Liver (tissue), 9 donors: ENCODE data around the gene SLC25A25. TPM values are rescaled to one million over a fixed set of nuclear protein-coding genes. Genes with fewer than 3 reads are reported as not detected.

Experiments
- DNase-seq: peaks from one replicate; pipeline ENCODE4 v3.0.0-alpha.2; 2017; ENCODE audit warnings: low spot score
- H3K27ac ChIP-seq, 2 donors: one replicate each; pipeline ENCODE4 v1.7.0; 2013; ENCODE audit warnings: inconsistent platforms in 2 of 2, low read length in 2 of 2, control low read depth in 1 of 2, low read depth in 1 of 2, mild to moderate bottlenecking in 1 of 2
- H3K27me3 ChIP-seq, 4 donors: one replicate each; pipeline versions ENCODE4 v1.6.1 to v1.7.0; 2013; ENCODE audit warnings: low read length in 3 of 4, inconsistent platforms in 1 of 4, mild to moderate bottlenecking in 1 of 4, moderate library complexity in 1 of 4; ENCODE audit not compliant: control insufficient read depth in 4 of 4, insufficient read depth in 4 of 4
- H3K36me3 ChIP-seq, 4 donors: one replicate each; pipeline versions ENCODE4 v1.6.1 to v1.7.0; 2013; ENCODE audit warnings: low read length in 3 of 4, mild to moderate bottlenecking in 3 of 4, low read depth in 1 of 4, moderate library complexity in 1 of 4; ENCODE audit not compliant: control insufficient read depth in 4 of 4, insufficient read depth in 3 of 4
- H3K4me1 ChIP-seq, 4 donors: one replicate each; pipeline versions ENCODE4 v1.6.1 to v1.7.0; 2013; ENCODE audit warnings: low read length in 3 of 4, mild to moderate bottlenecking in 3 of 4, moderate library complexity in 1 of 4; ENCODE audit not compliant: control insufficient read depth in 4 of 4, insufficient read depth in 4 of 4
- H3K4me3 ChIP-seq, 3 donors: one replicate each; pipeline versions ENCODE4 v1.6.1 to v1.7.0; 2013; ENCODE audit warnings: low read length in 3 of 3, control low read depth in 1 of 3, low read depth in 1 of 3, mild to moderate bottlenecking in 1 of 3
- H3K9ac ChIP-seq, 2 donors: one replicate each; pipeline ENCODE4 v1.7.0; 2013; ENCODE audit warnings: low read length in 2 of 2, mild to moderate bottlenecking in 2 of 2, moderate library complexity in 2 of 2, control low read depth in 1 of 2, low read depth in 1 of 2
- H3K9me3 ChIP-seq, 4 donors: one replicate each; pipeline versions ENCODE4 v1.6.1 to v1.7.0; 2013; ENCODE audit warnings: low read length in 3 of 4; ENCODE audit not compliant: control insufficient read depth in 4 of 4
- EGR1 ChIP-seq, 2 donors: IDR thresholded peaks; 2 replicates each; pipeline ENCODE4 v1.6.1; 2016 to 2018; ENCODE audit warnings: antibody characterized with exemption in 2 of 2, low read depth in 2 of 2
- FOXA2 ChIP-seq: IDR thresholded peaks from 2 replicates; pipeline ENCODE4 v1.6.1; 2016; ENCODE audit warnings: antibody characterized with exemption
- HNF4A ChIP-seq, 2 donors: conservative IDR thresholded peaks; 2 replicates each; pipeline ENCODE4 v1.6.1; 2016; ENCODE audit warnings: antibody characterized with exemption in 2 of 2, mild to moderate bottlenecking in 2 of 2
- RXRA ChIP-seq, 2 donors: IDR thresholded peaks; 2 replicates each; pipeline ENCODE4 v1.6.1; 2017 to 2018; ENCODE audit warnings: antibody characterized with exemption in 2 of 2, mild to moderate bottlenecking in 1 of 2
- SP1 ChIP-seq: IDR thresholded peaks from 2 replicates; pipeline ENCODE4 v1.6.1; 2018; ENCODE audit warnings: antibody characterized with exemption, mild to moderate bottlenecking
- YY1 ChIP-seq: IDR thresholded peaks from 2 replicates; pipeline ENCODE4 v1.6.1; 2016; ENCODE audit warnings: antibody characterized with exemption, mild to moderate bottlenecking
- WGBS: extraction: QIAGEN DNeasy Blood & Tissue Kit; methylation state at CpG from one replicate; pipeline ENCODE4 v1.1.7; 2013; 5-methylcytosine and 5-hydroxymethylcytosine counted together
- polyA plus RNA-seq, 2 donors: library from polyadenylated mRNA; stranded (reverse) in 1 of 2; unstranded in 1 of 2; fragments of 200-250 nt in 1 of 2; fragments of >200 nt in 1 of 2; fragmentation: Nextera tagmentation in 1 of 2; extraction: Ambion mirVana in 1 of 2; gene quantifications; one replicate each; pipeline versions ENCODE4 v1.2.1 to v1.2.3, GENCODE V29; 2013 to 2015
- total RNA-seq, 2 donors: library from RNA; depleted of rRNA; stranded (reverse); fragments of >200 nt; gene quantifications; one replicate each; pipeline ENCODE4 v1.2.3, GENCODE V29; 2014
- TF ChIP-seq, protein P1 (sequence below): IDR thresholded peaks from 2 replicates; pipeline ENCODE4 v1.6.1; 2016; ENCODE audit warnings: antibody characterized with exemption
- TF ChIP-seq, protein P2 (sequence below): IDR thresholded peaks from 2 replicates; pipeline ENCODE4 v1.6.1; 2016; ENCODE audit warnings: antibody characterized with exemption
- TF ChIP-seq, protein P3 (sequence below): fragments of 150-350 bp; IDR thresholded peaks from 2 replicates; pipeline ENCODE4 v1.5.1; 2017; ENCODE audit warnings: improper control_type of control experiment, low read depth, low read length; ENCODE audit not compliant: missing input control
- donor health status: healthy.
- donor health status: healthy.
- donor health status: healthy.
- donor health status: healthy.
- donor health status: healthy.

The SLC25A25 gene
- total and polyA plus RNA-seq, 4 donors, result 21.7 to 74.6 (median 39.3) TPM

DNA sequence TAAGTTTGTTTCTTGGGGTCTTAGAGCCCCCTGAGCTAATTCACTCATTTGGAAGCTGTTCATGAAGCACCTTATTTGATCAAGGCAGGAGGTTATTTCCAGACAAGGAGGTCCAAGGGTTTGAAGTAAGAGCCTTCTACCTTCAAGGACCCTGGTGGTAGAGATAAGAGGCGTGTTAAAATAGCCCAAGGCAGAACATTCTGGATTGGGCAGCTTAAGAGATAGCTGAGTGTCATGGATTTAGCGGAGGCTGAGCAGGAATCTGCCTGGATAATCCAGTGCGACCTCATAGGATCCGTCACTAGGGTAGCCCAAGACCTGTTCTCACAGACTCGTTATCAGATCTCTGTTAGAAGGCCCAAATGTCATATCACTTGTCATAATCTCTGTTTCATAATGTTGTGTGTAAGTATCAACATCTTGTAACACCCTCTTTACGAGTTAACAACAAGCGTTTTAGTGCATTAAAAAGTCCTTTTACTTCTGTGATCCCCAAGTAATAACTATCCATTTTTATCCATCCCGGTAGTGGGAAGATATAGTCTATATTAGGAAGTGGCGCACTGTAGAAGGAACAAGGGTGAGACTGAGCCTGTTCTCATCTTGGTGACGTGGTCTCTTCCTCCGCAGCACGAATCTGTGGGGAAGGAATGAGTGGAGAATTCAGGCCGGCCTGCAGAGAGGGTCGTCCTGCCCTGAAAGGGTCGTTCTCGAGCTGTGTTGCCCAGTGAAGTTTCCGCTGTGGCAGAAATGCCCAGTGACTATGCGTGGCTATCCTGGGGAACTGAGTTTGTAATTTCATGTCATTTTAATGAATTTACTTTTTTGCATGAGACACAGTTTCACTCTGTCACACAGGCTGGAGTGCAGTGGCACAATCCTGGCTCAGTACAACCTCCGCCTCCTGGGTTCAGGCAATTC lies 28.8 kb downstream of the SLC25A25 start:
- H3K4me1 ChIP-seq, result peaks cover 9 to 53% (median 40%) of the 10 kb centered on the region in 4 donors
- 89% methylated on average over 19 of the region's 19 CpGs for WGBS
- H3K27ac ChIP-seq, result peak overlapping the region; percentile 91 to 94
- no peak for DNase-seq
- no peaks in the 10 kb centered on the region for H3K27me3 ChIP-seq
- no peaks in the 10 kb centered on the region for H3K9me3 ChIP-seq
- peak overlapping the region in 1 of 2 donors; percentile 17 for H3K9ac ChIP-seq
- no peak overlapping the region for H3K4me3 ChIP-seq
- H3K36me3 ChIP-seq, result peaks cover 0 to 9% (median 0%) of the 10 kb centered on the region in 4 donors
- TF ChIP-seq YY1 (no peak), HNF4A (conservative IDR thresholded peaks at IDR 0.05) (no peak), EGR1 (IDR thresholded peaks at IDR 0.05; ENCODE audit: low read depth in 2 of 2) (no peak), SP1 (no peak), RXRA (IDR thresholded peaks at IDR 0.05) (no peak), FOXA2 (no peak)
- TF ChIP-seq, protein P1, sequence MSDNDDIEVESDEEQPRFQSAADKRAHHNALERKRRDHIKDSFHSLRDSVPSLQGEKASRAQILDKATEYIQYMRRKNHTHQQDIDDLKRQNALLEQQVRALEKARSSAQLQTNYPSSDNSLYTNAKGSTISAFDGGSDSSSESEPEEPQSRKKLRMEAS, result no peak
- TF ChIP-seq, protein P2, sequence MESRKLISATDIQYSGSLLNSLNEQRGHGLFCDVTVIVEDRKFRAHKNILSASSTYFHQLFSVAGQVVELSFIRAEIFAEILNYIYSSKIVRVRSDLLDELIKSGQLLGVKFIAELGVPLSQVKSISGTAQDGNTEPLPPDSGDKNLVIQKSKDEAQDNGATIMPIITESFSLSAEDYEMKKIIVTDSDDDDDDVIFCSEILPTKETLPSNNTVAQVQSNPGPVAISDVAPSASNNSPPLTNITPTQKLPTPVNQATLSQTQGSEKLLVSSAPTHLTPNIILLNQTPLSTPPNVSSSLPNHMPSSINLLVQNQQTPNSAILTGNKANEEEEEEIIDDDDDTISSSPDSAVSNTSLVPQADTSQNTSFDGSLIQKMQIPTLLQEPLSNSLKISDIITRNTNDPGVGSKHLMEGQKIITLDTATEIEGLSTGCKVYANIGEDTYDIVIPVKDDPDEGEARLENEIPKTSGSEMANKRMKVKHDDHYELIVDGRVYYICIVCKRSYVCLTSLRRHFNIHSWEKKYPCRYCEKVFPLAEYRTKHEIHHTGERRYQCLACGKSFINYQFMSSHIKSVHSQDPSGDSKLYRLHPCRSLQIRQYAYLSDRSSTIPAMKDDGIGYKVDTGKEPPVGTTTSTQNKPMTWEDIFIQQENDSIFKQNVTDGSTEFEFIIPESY, result no peak
- TF ChIP-seq, protein P3, sequence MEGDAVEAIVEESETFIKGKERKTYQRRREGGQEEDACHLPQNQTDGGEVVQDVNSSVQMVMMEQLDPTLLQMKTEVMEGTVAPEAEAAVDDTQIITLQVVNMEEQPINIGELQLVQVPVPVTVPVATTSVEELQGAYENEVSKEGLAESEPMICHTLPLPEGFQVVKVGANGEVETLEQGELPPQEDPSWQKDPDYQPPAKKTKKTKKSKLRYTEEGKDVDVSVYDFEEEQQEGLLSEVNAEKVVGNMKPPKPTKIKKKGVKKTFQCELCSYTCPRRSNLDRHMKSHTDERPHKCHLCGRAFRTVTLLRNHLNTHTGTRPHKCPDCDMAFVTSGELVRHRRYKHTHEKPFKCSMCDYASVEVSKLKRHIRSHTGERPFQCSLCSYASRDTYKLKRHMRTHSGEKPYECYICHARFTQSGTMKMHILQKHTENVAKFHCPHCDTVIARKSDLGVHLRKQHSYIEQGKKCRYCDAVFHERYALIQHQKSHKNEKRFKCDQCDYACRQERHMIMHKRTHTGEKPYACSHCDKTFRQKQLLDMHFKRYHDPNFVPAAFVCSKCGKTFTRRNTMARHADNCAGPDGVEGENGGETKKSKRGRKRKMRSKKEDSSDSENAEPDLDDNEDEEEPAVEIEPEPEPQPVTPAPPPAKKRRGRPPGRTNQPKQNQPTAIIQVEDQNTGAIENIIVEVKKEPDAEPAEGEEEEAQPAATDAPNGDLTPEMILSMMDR, result no peak

DNA sequence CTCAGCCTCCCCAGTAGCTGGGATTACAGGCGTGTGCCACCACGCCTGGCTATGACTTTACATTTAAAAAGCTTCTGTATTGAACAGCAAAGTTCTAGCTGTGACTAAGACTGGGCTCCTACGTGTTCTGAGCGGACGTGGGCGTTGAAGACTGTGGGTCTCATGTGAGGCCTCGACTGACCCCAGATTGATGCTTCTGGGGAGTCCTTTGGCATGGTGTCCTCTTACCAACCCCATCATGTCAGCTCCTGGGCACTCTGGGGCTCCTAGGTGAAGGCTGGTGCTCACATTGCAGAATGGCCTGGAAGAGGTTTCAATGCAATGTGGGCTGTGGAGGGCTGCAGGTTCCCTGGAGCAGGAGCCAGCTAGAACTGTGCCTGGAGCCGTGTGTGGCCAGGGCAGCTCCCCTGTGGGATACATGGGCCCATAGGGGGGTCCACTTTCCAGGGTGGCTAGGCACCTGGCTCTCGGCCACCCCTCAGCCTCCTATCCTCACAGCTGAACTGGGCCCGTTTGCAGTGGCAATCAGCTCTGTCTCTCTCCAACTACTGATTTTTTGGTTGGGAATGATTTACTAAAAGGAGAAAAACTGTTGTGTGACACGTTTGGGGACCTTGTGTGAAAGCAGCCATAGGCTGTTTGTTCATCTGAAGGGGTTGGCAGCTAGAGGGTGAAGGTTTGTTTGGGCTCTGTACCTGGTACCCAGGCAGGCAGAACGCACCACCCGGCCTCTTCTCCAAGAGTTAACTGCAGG lies 29.7 kb downstream of the SLC25A25 start:
- H3K4me3 ChIP-seq, result peak overlapping the region in 1 of 3 donors; percentile 12
- H3K9ac ChIP-seq, result peak overlapping the region; percentile 3 to 35
- WGBS, result 58% methylated on average over 13 of the region's 13 CpGs
- H3K4me1 ChIP-seq, result peaks cover 14 to 61% (median 45%) of the 10 kb centered on the region in 4 donors
- no peak for DNase-seq
- H3K36me3 ChIP-seq, result peaks cover 0 to 11% (median 0%) of the 10 kb centered on the region in 4 donors
- no peaks in the 10 kb centered on the region for H3K9me3 ChIP-seq
- H3K27me3 ChIP-seq, result no peaks in the 10 kb centered on the region
- H3K27ac ChIP-seq, result peak overlapping the region; percentile 91 to 94
- TF ChIP-seq, protein P1, result peak; percentile 39
- TF ChIP-seq, protein P2, result no peak
